NCI-H1417 treated with DMSO at 0.1 percent for 48 hours (cell line): Measurements from ENCODE around the gene EFNB3.

Experiments used
- DNase-seq: peaks from one replicate; lab custom pipeline; 2025; lab: John Stamatoyannopoulos, UW

The EFNB3 gene

DNA sequence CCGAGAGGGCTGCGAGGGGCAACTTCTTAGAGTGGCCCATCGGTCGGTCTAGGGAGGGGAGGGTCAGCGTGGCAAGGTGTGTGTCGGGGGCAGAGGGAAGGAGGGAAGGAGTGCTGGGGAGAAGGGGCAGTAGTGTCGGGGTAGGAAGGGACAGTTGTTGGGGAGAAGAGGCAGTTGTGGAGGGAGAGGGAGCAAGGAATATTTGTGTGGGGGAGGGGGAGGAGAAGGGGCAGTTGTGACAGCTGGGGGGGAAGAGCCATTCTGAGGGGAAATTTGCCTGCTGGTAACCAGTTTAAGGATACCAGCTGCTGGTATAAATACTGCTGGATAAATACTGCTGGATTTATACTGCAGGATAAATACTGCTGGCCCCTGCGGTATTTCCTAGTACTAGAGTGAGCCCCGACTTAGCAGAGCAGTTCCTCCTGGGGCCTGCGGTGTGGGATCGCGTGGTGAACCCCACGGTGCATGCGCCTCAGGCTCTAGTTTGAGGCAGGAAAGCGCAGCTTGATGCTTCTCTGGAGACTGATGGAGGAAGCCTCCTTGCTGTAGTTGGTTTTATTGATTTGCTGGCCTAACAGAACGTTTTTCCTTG lies 12.9 kb downstream of the EFNB3 start:
- DNase-seq, result no peak

DNA sequence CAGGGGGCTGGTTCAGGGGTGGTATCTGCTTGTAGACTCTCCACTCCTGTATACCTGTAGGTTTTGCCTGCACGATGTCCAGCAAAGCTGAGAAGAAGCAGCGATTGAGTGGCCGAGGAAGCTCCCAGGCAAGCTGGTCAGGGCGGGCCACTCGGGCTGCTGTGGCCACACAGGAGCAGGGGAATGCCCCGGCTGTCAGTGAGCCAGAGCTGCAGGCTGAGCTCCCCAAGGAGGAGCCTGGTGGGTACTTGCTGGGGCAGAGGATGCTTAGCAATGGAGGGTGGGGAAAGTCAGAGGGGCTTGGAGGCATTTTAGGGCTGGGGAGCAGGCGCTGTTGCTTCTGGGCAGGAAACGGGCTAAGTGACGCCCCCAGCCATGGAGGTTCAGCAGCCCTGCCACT lies 14.7 kb downstream of the EFNB3 start:
- no peak for DNase-seq

DNA sequence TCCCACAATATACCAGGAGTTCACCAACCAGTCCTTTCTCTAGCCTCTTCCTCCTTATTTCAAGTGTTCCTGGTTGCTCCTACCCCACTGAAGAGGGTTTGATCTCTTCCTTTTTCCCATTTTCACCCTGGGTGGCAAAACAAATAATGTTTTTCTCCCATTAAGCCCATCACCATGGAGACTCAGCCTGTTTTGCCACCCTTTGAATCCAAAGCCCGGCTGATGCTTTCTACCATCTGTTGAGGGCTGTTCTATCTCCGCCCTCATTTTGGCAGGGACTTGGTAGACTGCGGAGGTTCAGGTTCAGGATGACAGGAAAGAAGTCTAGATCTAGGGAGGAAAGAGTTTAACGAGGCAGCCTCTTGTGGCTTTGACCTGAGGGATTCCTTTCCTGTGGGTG lies 15.1 kb downstream of the EFNB3 start:
- DNase-seq, result no peak

DNA sequence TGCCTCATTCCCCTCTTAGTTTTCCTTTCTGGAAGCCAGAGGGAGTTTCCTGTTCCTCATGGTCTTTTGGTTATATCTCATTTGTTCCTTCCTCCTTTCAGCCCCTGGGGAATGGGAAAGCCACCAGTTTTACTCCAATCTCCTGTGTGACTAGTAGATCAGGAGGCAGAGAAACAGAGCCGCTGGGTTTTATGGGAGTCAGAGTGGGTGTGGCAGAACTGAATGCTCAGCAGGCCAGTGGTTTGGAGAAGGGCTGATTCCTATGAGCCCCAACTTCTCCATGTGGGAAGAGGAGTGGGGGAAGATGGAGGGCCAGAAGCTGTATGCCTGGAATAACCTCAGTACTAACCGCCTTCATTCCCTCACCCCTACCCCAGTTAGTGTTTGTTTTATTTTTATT lies 16.6 kb downstream of the EFNB3 start:
- no peak for DNase-seq

DNA sequence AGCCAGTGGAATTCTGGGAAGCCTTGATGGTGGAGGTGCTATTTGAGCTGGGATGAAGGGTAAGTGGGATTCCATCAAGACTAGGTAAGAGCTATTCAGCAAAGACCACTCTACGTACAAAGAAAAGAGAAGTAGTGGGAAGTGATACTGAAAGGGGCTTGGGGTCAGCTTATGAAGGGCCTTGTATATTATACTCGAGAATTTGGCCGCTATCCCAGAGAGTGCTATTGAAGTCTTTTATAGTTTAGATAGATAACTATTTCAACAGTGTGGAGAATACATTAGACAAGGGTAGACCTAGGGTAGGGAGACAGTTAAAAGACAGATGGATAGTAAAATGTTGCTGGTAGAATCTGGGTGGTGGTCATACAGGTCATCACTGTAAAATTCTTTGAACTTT lies 22.9 kb downstream of the EFNB3 start:
- no peak for DNase-seq

DNA sequence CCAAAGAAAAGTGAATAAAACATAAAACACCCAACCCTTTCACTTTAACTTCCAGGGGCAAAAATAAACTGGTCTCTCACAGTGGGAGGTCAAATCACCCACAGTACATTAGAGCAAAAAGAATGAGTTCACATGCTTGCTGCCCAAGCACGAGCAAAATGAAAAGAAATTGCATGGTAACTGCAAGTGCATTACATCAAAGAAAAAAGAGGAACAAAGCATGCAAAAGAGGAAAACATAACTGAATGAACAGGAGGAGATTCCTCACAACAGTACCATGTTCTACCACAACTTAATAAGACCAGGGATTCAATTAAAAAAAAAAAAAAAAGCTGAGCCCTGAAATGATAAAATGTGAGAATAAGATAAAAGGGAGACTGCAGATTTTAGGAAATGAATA lies 24.8 kb downstream of the EFNB3 start:
- DNase-seq, result no peak

DNA sequence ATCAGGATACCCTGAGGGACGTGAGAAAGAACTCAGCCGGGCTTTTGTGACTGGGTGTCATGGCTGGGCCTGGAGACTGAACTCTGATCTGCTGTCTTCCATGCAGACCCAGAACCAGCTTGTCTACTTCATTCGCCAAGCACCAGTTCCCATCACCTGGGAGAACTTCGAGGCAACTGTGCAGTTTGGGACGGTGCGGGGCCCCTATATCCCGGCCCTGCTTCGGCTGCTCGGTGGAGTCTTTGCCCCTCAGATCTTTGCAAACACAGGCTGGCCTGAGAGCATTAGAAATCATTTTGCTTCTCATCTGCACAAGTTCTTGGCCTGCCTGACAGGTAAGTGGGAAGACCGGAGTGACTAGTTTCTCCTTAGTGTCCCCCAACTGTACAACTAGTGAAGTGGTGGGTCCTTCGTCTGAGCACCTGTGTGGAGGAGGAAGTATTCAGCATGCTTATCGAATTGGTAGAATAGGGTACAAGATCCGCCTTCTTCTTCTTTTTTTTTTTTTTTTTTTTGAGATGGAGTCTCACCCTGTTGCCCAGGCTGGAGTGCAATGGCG lies 28.1 kb downstream of the EFNB3 start:
- no peak for DNase-seq

DNA sequence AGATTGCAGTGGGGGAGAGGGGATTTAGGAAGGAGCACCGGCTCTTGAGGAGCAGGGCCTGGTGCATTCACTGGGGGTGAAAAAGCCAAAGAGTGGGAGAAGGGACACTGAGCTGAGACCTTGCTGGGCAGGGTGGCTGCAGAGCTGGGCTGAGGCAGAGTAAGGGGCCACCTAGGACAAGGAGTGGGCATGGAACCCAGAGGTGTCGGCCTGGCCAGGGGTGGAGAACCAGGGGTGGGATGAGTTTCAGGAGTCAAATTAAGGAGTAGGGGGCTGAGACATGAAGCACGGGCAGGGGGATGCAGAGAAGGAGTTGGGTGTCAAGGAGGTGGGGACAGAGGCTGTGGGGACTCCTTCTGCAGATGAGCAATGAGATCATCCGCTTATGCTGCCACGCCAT lies 32.6 kb downstream of the EFNB3 start:
- DNase-seq, result no peak

DNA sequence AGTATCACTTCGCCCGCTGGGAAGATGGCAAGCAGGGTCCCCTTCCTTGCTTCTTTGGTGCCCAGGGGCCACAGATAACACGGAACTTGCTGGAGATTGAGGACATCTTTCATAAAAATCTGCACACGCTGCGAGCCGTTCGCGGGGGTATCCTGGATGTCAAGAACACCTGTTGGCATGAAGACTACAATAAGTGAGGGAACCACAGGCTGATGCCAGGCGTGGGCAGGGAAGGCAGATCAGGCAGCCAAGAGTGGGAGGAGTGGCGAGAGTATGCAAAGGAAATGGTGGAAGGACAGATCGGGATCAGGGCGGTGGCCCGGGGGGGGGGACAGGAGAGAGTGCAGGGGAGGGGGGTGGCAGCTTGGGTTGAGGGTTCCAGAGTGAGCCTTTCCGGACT lies 34.7 kb downstream of the EFNB3 start:
- DNase-seq, result no peak

DNA sequence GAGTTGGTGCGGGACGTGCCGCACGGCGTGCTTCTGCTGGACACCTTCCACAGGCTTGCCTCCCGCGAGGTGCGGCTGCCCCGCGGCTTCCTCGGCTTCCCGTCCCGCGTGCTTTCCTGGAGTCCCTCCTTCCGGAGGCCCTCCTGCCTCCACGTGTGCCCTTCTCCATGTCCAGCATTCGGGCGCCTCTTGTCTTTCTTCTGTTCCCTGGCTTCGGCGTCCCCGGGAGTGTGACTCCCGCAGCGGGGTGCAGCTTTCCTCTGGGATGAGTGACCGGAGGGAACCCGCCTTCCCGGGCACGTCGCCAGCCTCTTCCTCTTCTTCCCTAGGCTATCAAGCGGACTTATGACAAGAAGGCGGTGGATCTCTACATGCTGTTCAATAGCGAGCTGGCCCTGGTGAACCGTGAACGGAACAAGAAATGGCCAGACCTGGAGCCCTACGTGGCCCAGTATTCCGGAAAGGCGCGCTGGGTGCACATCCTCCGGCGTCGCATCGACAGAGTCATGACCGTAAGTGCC lies 35.5 kb downstream of the EFNB3 start:
- no peak for DNase-seq

DNA sequence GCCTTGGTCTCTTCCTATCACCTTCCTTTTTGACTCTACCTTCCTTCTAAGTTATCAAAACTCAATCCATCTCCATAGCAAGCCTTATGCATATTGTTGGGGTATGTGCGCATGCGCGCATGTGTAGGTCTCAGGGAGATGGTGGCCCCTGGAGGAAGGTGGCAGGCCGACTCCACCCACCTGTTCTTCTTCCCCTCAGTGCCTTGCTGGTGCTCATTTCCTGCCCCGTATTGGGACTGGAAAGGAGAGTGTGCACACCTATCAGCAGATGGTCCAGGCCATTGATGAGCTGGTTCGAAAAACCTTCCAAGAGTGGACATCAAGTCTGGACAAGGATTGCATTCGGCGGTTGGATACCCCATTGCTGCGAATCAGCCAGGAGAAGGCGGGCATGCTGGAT lies 37.7 kb downstream of the EFNB3 start:
- DNase-seq, result no peak

DNA sequence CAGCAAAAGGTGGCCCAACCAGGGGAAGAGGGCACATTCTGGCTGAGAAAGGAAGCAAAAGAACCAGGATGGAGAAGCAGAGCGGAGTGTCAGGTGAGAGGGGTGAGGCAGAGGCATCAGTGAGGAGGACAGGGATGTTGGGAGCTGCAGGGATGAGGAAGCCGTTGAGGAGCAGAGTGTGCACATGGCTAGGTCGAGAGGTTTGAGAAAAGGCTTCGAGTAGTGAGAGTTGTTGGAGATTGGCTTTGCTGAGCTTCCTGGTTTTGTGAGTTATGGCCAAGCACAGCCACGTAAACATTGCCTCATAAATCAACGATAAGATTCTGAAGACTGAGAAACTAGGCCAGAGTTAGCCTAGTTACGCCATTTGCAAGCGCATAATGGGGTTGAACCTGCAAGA lies 39.4 kb downstream of the EFNB3 start:
- DNase-seq, result no peak

DNA sequence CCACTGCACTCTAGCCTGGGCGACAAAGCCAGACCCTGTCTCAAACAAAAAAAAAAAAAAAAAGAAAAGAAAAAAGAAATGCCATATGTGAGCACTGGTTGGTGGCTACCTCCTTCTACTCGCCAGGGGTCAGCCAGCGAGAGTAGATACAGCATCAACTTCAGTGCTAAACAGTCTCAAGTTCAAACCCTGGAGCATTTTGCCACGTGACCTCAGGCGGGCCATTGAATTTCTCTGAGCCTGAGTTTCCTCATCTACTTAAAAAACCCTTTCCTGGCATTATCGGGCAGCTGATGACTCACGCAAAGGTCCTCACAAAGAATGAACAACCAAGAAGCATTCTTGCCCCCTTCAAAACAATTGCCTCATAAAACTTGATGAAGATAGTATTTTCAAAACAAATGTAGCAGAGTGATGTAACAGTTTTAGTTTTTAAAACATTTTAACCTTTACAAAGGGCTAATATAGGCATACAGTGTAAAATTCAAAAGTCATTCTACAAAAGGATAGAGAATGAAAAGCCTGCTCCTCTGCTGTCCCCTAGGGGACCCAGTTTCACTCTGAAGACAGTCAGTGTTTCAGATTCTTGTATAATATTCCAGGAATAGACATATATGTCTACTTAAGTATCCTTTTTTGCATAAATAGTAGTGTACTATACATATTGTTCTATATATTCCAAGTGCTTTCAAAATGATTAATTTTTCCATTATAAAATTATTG lies 40.9 kb downstream of the EFNB3 start:
- DNase-seq, result no peak

DNA sequence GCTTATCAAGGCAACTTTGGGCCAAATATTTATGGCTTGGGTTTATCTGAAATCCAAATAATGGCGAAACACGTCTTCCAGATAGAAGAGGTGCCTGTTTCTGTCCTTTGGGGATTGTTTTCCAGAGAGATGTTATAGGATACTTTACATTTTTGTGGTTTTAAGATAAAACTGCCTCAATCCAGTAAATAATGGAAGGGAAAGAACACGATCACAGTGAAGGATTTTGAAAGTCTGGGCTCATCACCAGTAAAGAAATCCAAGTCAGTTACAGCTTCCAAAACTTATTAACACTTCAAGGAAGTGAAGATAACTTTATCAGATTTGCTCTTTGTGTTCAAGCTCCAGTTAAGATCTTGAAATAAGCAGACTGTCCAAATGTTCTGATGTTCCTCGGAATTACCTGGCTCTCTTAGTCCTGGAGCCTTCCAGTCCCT lies 42.7 kb downstream of the EFNB3 start:
- DNase-seq, result no peak

DNA sequence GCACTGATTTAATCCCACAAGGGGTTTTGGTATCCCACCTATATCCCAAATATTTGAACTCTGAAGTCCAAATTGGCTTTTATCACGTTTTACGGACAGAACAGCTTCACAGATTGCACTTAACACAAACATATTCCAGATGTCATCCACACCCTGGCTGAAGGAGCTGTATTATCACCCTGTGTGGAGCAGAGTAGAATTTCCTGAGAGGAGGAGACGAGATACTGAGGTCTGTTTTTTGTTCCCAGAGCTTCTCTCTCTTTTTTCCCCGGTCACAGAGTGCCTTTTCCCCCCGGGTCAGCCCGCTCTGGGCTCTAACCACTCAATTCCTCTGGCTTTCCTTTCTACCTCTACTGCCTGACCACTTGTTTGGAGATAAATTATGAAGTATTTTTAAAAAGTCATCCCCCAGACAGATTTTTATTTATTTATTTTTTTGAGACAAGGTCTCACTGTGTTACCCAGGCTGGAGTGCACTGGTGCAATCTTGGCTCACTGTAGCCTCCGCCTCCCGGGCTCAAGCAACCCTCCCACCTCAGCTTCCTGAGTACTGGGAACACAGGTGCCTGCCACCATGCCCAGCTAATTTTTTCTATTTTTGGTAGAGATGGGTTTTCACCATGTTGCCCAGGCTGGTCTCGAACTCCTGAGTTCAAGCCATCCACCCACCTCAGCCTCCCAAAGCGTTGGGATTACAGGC lies 43.2 kb downstream of the EFNB3 start:
- no peak for DNase-seq

DNA sequence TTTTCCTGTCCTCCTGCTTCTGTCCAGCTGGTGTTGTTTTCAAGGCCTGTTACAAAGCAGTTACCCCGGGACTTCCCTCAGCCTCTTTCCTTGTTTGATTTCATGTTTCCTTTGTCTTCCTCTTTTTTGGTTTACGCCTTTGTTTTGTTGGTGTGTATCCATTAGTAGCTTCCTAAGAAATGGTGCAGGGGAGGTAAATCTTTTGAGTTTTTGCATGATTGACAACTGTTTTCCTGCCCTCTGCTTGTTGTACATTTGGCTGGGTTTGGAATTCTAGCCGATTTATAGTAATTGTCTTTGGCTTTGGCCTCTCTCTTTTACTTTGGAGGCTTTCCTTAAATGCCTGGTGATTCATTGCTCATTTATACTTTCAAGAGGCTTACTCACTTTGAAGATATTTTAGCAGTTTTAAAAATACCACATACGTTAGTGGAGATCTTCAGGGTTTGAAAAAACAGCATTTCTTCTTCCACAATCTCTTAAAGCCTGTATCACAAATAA lies 45.4 kb downstream of the EFNB3 start:
- no peak for DNase-seq

DNA sequence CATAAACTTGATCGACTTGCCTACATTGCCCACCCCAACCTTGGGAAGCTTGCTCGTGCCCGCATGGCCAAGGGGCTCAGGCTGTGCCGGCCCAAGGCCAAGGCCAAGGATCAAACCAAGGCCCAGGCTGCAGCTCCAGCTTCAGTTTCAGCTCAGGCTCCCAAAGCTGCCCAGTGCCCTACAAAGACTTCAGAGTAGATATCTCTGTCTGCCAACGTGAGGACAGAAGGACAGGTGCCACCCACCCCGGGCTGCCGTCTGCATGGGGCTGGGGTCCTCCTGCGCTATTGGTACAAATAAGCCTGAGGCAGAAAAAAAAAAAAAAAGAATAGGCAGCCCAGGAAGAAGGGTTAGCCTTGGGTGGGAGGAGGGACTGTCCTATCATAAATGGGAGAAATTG lies 49.7 kb downstream of the EFNB3 start:
- no peak for DNase-seq

DNA sequence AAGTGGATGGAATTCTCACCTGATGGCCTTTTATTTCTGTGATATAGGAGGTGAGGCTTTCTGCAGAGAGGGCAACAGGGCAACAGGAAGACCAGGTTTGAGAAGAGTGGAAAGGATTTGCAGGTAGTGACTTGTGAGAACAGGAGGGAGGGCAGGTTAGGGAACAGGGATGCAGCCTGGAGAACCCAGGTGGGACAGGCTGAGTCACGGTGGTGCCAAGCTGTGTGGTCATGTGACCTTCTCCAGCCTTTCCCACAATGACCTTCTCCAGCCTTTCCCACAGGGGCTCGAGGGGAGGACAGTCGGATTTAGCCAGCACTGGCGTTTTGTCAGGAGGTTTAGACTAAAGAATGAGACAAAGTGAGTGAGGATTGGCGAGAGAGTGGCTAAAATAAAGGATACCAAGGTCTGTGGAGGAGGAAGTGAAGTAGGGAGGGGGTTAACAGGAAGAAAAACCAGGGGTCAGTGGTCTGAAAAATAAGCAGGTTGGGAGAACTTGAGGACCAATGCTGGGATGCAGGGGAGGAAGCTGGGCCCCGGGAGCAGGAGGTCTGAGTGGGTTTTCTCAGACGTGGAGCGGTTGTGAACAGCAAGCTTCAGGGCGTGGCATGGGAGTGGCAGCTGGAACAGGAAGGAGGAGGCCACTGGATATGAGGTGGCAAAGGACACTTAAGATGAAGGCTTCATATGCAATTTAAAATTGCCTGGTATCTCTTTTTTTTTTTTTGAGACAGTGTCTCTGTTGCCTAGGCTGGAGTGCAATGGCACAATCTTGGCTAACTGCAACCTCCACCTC lies 50.3 kb downstream of the EFNB3 start:
- no peak for DNase-seq

DNA sequence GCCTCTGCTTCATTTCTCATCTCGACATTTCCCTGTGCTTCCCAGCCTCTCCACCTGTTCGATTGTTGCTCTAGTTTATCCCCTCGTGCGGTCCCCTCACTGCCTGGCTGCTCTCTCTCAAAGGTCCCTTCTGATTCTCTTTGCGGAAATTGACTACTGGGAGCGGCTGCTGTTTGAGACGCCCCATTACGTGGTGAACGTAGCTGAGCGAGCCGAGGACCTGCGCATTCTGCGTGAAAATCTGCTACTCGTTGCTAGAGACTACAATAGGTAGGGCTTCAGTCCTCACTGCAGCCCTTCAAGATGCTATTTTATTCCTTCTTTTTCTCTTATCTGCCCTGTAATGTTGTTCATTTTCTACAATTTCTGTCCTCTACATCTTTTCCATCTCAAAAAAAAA lies 52.0 kb downstream of the EFNB3 start:
- DNase-seq, result no peak
